Hindlimb muscle (tissue), 1 donor: ENCODE measurements around the gene EHF. TPM values are rescaled to one million over a fixed set of nuclear protein-coding genes. Genes with fewer than 3 reads are reported as not detected.
"Not testable (repeated sequence)": the region's sequence is repeated elsewhere in the genome, so short reads cannot be mapped to it uniquely, and the experiment has no call there.

Experiments used
- DNase-seq: peaks from one replicate; pipeline ENCODE4 v3.0.0-alpha.2; 2013
- polyA plus RNA-seq: library from polyadenylated mRNA; unstranded; fragments of 120-200 nt; gene quantifications from one replicate; pipeline ENCODE4 v1.2.1, GENCODE V29; 2013; ENCODE audit not compliant: insufficient read length

The EHF gene
- polyA plus RNA-seq, result 0.22 TPM

DNA sequence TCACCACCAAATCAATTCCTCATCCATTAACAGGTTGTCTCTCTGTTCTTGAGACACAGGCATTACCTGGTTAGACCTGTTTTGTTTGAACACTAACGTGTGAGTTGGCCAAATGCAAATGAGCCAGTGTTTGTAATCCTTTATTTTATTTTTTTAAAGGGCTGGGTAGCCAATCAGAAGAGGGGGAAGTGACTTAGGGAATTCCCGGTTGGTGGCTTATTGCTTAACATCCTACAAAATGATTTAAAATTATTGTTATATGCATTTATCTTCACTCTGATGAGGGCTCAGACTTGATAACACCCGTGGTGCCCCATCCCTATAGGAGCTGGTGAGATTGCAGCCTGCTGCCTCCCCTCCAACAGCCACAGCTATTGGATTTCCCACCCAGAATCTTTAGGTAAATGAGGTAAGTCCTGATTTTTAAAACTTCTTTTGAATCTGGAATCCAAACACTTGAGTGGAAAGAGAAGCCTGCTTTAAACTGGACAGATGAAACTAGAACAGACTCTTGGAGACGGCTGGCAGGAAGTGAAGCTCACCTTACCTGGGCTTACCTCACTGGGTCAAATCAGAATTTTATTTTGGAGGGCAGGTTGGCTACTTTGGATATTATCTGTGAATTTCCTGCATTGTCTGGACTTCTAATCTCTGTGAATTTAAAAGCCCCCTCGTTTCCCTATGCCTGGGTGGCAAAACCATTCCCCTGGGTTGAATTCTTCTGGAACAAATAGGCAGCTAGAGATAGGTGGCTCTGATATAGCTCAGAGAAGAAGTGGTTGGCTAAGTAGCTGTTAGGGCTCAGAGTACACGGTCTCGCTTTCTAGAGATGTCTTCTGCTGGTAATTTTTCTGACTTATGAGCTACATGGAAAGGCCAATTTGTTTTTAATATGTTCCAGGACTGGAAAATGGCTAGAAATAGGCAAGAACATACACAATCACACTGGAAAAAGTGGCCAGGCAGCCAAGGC lies at the start of gene EHF:
Gene EHF, plus strand, starts transcription at position 274 of the 973 bp plus-strand sequence. CDS start 21,538 bp downstream, outside the sequence.
- no peak for DNase-seq

DNA sequence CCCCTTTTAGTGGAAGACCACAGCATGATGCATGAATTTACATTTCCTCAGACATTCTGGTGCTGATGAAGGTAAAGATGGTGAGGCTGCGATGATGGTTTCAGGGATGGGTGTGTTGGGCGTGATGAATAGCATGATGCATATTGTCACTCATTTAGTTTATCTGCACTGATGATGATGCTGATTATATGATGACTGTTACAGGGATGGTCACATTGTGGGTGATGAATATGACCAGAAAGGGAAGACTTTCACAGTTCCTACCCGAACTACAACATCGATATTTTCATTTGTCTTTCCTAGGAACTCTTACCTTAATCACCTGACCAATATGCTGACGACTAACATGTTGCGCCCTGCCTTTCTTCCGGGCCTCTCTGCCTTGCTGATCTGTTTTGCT lies 47.4 kb upstream of the EHF start:
- no peak for DNase-seq

- DNase-seq, result no peak
Measured at GRCh38 chr11:34575261-34575660, 45.6 kb upstream of the EHF start.

DNA sequence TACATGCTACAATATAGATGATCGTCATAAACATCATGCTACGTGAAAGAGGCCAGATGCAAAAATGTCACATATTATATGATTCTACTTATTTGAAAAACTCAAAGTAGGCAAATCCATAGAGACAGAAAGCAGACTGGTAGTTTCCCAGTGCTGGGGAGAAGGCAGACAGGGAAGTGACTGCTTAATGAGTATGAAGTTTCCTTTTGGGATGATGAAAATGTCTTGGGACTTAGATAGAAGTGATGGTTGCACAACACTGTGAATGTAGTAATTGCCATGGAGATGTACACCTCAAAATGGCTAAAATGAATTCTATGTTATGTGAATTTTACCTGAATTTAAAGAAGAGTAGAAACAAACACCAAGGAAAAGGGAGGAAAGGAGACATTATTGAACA lies 45.2 kb upstream of the EHF start:
- no peak for DNase-seq

GRCh38 chr11:34576331-34576730 lies 44.6 kb upstream of the EHF start:
- DNase-seq, result no peak

DNA sequence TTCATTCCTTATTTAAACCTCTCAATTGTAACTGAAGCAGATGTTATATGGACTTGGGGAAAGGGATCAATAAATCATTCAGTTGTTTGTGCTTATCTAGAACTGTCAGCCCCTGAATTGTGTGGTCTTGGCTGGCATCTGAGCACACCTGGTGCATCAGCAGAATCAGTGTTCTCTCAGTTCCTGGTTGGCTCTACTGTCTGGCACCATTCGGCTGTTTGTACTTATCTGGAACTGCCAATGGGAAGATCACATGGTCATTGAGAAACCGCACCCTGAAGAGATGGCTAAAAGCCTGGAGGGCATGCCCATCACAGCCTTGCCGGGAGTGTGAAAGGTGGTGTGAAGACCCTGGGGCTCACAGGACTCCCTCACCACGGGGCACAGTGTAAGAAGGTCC lies 37.1 kb upstream of the EHF start:
- DNase-seq, result no peak

GRCh38 chr11:34585304-34585734 lies 35.6 kb upstream of the EHF start:
- no peak for DNase-seq

GRCh38 chr11:34585735-34586487 lies 35.0 kb upstream of the EHF start:
- peak; percentile 62 for DNase-seq

DNA sequence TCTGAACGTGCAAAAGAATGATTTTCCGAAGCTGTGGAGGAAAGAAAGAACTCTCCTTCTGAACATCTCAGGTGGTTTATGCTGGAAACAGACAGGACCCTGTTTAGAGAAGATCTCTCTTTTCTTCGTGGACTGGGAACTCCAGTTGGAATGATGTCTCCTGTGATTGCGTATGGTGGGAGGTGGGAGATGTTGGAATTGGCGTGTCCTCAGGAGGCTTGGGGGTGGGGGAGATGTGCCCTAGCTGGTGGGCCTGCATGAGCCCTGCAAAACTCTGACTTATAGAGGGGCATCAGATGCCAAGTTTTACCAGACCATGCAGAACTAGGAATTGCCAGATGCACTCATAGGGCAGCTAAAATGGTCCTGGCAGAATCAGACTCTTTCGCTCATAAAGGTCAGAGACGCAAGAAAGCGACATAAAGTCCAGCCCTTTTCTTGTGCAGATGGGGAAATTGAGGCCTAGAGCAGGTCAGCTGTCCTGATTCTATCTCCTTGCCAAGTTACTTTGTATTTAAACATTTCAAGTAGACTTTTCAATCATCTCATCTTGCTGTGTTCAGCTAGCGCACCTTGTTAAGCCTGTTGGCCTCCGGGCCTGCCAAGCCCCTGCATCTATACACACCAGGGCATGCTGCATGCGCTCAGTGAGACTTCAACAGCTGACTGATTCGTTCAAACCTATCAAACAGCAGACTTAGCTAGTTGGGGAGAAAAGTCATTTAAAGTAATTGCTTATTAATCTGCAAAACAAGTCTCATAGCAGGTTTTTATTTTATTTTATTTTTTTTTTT lies 34.2 kb upstream of the EHF start:
- DNase-seq, result no peak

DNA sequence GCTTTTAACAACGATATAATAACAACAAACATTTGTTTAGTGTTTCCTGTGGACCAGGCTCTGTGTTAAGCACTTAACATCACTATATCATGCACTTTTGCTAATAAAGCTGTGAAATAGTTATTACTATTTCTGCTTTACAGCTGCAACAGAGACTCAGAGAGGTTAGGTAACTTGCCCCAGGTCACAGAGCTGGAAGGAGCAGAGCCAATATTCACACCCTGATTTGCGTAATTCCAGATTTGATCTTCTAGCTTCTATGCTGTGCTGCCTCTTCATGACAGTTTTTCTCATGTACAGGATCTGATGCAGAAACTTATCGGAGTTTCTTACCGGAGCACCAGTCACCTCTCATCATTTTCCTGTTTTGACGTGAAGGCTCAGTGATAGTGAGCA lies 33.6 kb upstream of the EHF start:
- no peak for DNase-seq

- no peak for DNase-seq
Measured at GRCh38 chr11:34588023-34588422, 32.9 kb upstream of the EHF start.

- no peak for DNase-seq
Measured at GRCh38 chr11:34588701-34589100, 32.2 kb upstream of the EHF start.

GRCh38 chr11:34589177-34589576 lies 31.7 kb upstream of the EHF start:
- not testable (repeated sequence) for DNase-seq

DNA sequence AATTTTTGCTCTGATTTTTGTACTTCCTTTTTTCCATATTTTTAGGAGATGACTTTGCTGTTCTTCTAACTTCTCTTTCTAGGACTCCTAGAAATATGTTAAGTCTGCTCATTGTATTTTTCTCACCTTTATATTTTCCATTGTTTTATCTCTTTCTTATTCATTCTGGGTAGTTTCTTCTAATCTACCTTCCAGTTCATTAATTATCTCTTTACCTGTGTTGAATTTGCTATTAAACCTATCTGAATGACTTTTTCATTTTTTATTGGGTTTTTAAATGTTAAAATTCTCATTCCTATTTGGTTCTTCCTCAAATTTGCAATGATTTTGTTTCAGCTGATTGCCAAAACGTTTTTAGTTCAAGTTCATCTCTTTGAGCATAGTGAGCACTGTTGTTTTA lies 27.8 kb upstream of the EHF start:
- no peak for DNase-seq

GRCh38 chr11:34594603-34595002 lies 26.3 kb upstream of the EHF start:
- no peak for DNase-seq

DNA sequence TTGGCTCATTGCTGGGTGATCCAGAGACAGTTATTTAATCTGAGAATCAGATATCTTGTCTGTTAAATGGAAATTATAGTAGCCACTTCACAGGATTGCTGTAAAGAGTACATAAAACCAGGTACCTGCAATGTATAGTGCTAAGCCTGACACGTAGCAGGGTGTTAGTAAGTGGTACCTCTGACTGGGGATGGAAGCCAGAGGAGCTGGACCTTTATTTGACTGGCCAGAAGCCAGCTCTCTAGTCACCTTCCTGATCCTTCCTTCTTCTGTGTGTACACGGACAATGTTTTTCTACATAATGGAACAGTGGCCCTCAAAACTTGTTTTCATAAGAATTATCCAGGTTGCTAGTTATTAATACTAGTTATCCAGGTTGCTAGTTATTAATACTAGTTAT lies 25.5 kb upstream of the EHF start:
- no peak for DNase-seq

GRCh38 chr11:34595960-34596644 lies 24.8 kb upstream of the EHF start:
- DNase-seq, result no peak

DNA sequence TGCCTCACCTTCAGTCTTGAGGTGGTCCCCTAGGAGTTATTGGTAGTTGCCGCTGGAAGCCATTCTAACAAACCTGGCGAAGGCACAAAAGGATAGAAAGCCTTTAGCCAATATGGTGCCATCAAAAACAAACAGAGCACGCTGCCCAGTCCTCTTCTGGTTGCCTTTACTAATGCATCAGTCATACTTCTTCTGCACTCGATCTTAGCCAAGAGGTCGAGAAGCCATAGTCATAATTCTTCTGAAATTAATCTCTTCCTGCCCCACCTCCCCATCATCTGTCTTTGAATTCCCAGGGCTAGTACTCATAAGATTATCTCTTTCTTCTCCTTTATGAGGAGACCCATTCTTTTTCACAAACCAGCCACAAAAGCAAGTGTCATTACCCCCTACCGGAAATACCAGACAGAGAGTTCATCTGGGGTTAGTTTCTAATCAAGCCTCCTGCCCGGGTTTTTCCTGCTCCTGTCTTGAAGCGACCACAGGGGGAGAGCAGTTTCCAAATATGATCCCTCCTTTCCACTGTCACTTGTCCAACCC lies 21.4 kb upstream of the EHF start:
- no peak for DNase-seq

- DNase-seq, result no peak
Measured at GRCh38 chr11:34600339-34601084, 20.4 kb upstream of the EHF start.

DNA sequence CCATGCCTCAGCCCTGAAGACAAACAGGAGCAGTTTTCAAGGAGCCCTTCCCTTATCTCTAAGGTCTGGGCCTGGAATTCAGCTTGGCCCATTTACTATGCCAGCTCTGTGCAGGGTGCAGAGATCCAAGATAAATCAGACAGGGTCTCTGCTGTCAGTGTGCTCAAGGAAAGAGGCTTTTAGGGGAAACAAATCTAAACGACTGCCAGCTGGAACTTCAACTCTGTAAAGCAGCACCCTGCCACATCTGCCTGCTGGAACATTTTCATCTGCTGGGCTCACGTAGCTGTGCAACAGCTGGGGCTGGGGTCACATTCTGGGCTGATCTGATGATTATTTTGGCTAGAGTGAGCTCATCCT lies 19.8 kb upstream of the EHF start:
- no peak for DNase-seq

DNA sequence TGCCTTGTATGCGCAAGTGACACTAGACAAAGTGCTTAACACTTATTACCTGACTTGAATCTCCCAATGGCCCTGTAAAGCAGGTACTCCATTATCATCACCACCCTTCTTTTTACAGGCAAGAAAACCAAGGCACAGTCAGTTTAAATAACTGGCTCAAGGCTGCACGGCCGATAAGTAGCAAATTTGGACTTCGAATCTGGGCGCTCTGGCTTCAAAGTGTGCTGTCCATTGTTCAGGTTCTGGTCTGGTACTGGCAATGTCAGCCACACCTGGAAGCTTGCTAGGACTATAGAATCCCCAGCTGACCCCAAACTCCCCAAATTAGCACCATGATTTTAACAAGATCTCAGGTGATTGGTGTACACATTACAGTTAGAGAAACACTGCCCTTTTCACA lies 19.3 kb upstream of the EHF start:
- DNase-seq, result no peak
